Esophagus squamous epithelium (tissue), 5 donors: Measurements from ENCODE around the gene RAB6A. TPM values are rescaled to one million over a fixed set of nuclear protein-coding genes. Genes with fewer than 3 reads are reported as not detected.

Experiments
- DNase-seq: peaks from one replicate; lab custom pipeline; 2025; lab: John Stamatoyannopoulos, UW
- H3K27ac ChIP-seq, 4 donors: fragments of 200-600 bp; sonication (generic); one replicate each; pipeline ENCODE4 v1.5.1; 2016 to 2019; ENCODE audit warnings: mild to moderate bottlenecking in 1 of 4
- H3K27me3 ChIP-seq, 4 donors: fragments of 200-600 bp; sonication (generic); 1 replicate in 3 of 4; 2 replicates in 1 of 4; pipeline versions ENCODE4 v1.5.1 to v1.6.0; 2017 to 2021; ENCODE audit warnings: antibody characterized with exemption in 1 of 4
- H3K36me3 ChIP-seq, 3 donors: fragments of 200-600 bp; sonication (generic); one replicate each; pipeline ENCODE4 v1.5.1; 2016 to 2019
- H3K4me1 ChIP-seq, 3 donors: fragments of 200-600 bp; sonication (generic); one replicate each; pipeline ENCODE4 v1.5.1; 2017 to 2019
- H3K4me3 ChIP-seq, 4 donors: fragments of 200-600 bp; sonication (generic); 1 replicate in 3 of 4; 2 replicates in 1 of 4; pipeline ENCODE4 v1.5.1; 2016 to 2019; ENCODE audit warnings: mild to moderate bottlenecking in 2 of 4, moderate library complexity in 1 of 4
- H3K9me3 ChIP-seq, 3 donors: fragments of 200-600 bp; sonication (generic); one replicate each; pipeline ENCODE4 v1.5.1; 2016 to 2019
- CTCF ChIP-seq, 6 experiments: fragments of 450-650 bp in 4 of 6; fragments of 200-600 bp in 2 of 6; sonication (generic) in 2 of 6; IDR thresholded peaks; one replicate each; pipeline ENCODE4 v1.5.1; 2016 to 2019; ENCODE audit warnings: antibody characterized with exemption in 6 of 6, mild to moderate bottlenecking in 4 of 6, moderate library complexity in 4 of 6
- POLR2A ChIP-seq, 4 donors: fragments of 450-650 bp; IDR thresholded peaks; one replicate each; pipeline ENCODE4 v1.6.1; 2017; ENCODE audit warnings: antibody characterized with exemption in 4 of 4, mild to moderate bottlenecking in 4 of 4, moderate library complexity in 3 of 4
- WGBS, 2 donors: methylation state at CpG; one replicate each; pipeline ENCODE4 v1.1.5; 2018; 5-methylcytosine and 5-hydroxymethylcytosine counted together
- intact Hi-C: fragments of 100-400 bp; cut with DNase I; formaldehyde crosslinking; loops from one replicate; pipeline ENCODE4 v1.15.0; 2022
- total RNA-seq, 4 donors: library from RNA; depleted of rRNA; stranded (reverse); fragments of >200 nt; gene quantifications; one replicate each; pipeline ENCODE4 v1.1.0, GENCODE V29; 2016
- donor health status: DM: yes; HTN: yes; CAD: no.

RAB6A gene
- total RNA-seq, 4 donors from 2014 or later, result 115 to 234 (median 161) TPM

GRCh38 chr11:73659961-73660360 is 100.9 kb downstream of the RAB6A start:
- no peak for DNase-seq
- 73 to 74% methylated on average over 3 of the region's 3 CpGs for WGBS, 2 donors

GRCh38 chr11:73656985-73657384 is 103.9 kb downstream of the RAB6A start:
- no peak for DNase-seq
- Histone ChIP-seq H3K9me3 (no peaks in the 10 kb centered on the region), H3K4me1 (peaks cover 0 to 21% (median 11%) of the 10 kb centered on the region in 3 donors), H3K27me3 (no peaks in the 10 kb centered on the region), H3K27ac (no peak overlapping the region), H3K36me3 (no peaks in the 10 kb centered on the region), H3K4me3 (no peak overlapping the region)
- intact Hi-C loops, result loop anchor here (10.0 kb wide), 1 partner anchor 252 kb away; no protein-coding TSS in a partner anchor
- WGBS, 2 donors, result 55 to 82% methylated on average over 3 of the region's 3 CpGs
- TF ChIP-seq CTCF (IDR thresholded peaks at IDR 0.05), result no peak
- no peak for TF ChIP-seq POLR2A (IDR thresholded peaks at IDR 0.05)

More at GRCh38 chr11:73659961-73660360, 100.9 kb downstream of the RAB6A start:
- no peaks in the 10 kb centered on the region for H3K9me3 ChIP-seq
- intact Hi-C loops, result loop anchor here (5.0 to 10.0 kb wide), 2 partner anchors 238 to 255 kb away; no protein-coding TSS in a partner anchor
- no peaks in the 10 kb centered on the region for H3K36me3 ChIP-seq
- H3K4me1 ChIP-seq, result peaks cover 0 to 21% (median 11%) of the 10 kb centered on the region in 3 donors
- no peak overlapping the region for H3K27ac ChIP-seq
- H3K27me3 ChIP-seq, result no peaks in the 10 kb centered on the region
- TF ChIP-seq CTCF (IDR thresholded peaks at IDR 0.05) (no peak), POLR2A (IDR thresholded peaks at IDR 0.05) (no peak)
- no peak overlapping the region for H3K4me3 ChIP-seq

- TF ChIP-seq CTCF (IDR thresholded peaks at IDR 0.05) (no peak), POLR2A (IDR thresholded peaks at IDR 0.05) (no peak)
- Histone ChIP-seq H3K27ac (no peak overlapping the region), H3K27me3 (no peaks in the 10 kb centered on the region), H3K9me3 (no peaks in the 10 kb centered on the region), H3K36me3 (no peaks in the 10 kb centered on the region), H3K4me1 (peaks cover 0 to 11% (median 5%) of the 10 kb centered on the region in 3 donors), H3K4me3 (no peak overlapping the region)
- 88 to 95% methylated on average over 1 to 4 of the region's 8 CpGs for WGBS, 2 donors
- intact Hi-C loops, result loop anchor here (10.0 kb wide), 1 partner anchor 251 kb away; no protein-coding TSS in a partner anchor
- DNase-seq, result no peak
Observed at GRCh38 chr11:73655686-73656085, 105.2 kb downstream of the RAB6A start.

- Histone ChIP-seq H3K27me3 (peaks cover 0 to 9% (median 0%) of the 10 kb centered on the region in 4 donors), H3K9me3 (no peaks in the 10 kb centered on the region), H3K36me3 (no peaks in the 10 kb centered on the region), H3K4me1 (no peaks in the 10 kb centered on the region), H3K27ac (no peak overlapping the region), H3K4me3 (no peak overlapping the region)
- DNase-seq, result no peak
- WGBS, 2 donors, result 90 to 96% methylated on average over 6 of the region's 7 CpGs
- no peak for TF ChIP-seq CTCF (IDR thresholded peaks at IDR 0.05)
- intact Hi-C loops, result loop anchor here (10.0 kb wide), 1 partner anchor 250 kb away; no protein-coding TSS in a partner anchor
Observed at GRCh38 chr11:73654482-73655021, 106.3 kb downstream of the RAB6A start.

- DNase-seq, result no peak
- H3K4me1 ChIP-seq, result no peaks in the 10 kb centered on the region
- no peaks in the 10 kb centered on the region for H3K36me3 ChIP-seq
- intact Hi-C loops, result loop anchor here (10.0 kb wide), 1 partner anchor 249 kb away; no protein-coding TSS in a partner anchor
- H3K27ac ChIP-seq, result no peak overlapping the region
- H3K4me3 ChIP-seq, result no peak overlapping the region
- H3K9me3 ChIP-seq, result no peaks in the 10 kb centered on the region
- WGBS, 2 donors, result 85 to 90% methylated on average over 5 of the region's 5 CpGs
- no peak for TF ChIP-seq CTCF (IDR thresholded peaks at IDR 0.05)
- TF ChIP-seq POLR2A (IDR thresholded peaks at IDR 0.05), result no peak
- peaks cover 0 to 12% (median 0%) of the 10 kb centered on the region in 4 donors for H3K27me3 ChIP-seq
Observed at GRCh38 chr11:73653996-73654395, 106.9 kb downstream of the RAB6A start.
